ENCODE measurements around the gene ZBED1. TPM values are rescaled to one million over a fixed set of nuclear protein-coding genes. Genes with fewer than 3 reads are reported as not detected.

ZBED1 gene
- total RNA-seq, result 39.6 and 44.1 TPM in 2 replicates

DNA sequence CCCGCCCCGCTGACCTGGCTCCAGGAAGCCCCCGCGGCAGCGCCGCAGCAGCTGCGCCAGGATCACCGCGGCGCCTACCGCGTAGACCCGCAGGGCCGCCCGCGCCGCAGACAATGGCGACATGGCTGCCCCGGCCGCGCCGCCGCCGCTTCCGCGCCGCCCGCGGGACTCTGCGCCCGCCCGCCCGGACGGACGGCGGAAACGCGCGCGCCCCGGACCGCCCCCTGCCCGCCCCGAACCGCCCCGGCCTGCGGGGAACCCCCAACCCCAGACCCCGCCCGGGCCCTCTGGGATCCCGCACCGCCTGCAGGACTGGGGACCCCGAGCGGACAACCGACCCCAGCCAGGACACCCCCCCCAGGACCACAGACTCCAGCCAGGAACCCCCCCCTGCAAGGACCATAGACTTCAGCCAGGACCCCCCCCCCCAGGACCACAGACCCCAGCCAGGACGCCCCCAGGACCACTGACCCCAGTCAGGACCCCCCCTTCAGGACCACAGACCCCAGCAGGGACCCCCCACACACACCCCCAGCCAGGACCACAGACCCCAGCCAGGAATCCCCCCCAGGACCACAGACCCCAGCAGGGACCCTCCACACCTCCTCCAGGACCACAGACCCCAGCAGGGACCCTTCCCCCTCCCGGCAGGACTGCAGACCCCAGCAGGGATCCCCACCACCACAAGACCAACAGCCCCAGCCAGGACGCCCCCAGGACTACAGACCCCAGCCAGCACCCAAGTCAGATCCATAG is at the start of gene ZBED1, which contains the start of gene DHRSX:
Gene ZBED1, minus strand, starts transcription at position 174 of the 756 bp plus-strand sequence. CDS start 10,257 bp downstream, outside the sequence.
Gene DHRSX, minus strand, starts transcription at position 174 of the 756 bp plus-strand sequence. Its CDS starts 51 bp downstream, at position 123.

Other genes with a start within 250 kb of the ZBED1 start
- gene DHRSX, start within 50 bp of the ZBED1 start, total RNA-seq, result 41.9 and 50.1 TPM in 2 replicates
- gene CD99, start 190.3 kb upstream of the ZBED1 start, total RNA-seq, result 283 and 436 TPM in 2 replicates